GM21423 (cell line): ENCODE results near the gene DLX3.

Source experiments
- ATAC-seq: cut with Tn5 transposase; IDR thresholded peaks from one replicate; pipeline ENCODE4 v1.9.1; 2021; ENCODE audit warnings: mild to moderate bottlenecking, moderate library complexity; ENCODE audit not compliant: unreplicated experiment

Gene DLX3

DNA sequence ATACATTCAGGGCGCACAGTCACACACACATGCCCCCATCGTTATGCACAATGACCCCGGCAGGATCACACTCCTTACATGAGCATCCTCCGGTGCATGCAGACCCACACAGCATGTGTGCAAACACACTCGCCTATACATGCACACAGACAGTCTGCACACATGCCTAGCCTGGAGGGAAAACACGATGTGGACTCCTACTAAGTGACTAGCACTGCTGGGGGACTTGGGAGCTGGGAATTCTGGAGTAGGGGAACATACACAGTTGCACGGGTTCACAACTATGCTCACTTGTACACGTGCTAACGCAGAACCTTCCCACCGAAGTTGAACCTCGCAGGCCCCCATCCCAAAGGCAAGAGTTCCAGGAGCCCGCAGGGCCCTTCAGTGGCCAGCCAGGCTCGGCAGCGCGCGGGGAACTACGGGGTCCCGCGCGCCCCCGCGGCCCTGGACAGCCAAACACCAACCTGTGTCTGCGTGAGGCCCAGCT is 2.0 kb downstream of the DLX3 start:
- no peak for ATAC-seq

DNA sequence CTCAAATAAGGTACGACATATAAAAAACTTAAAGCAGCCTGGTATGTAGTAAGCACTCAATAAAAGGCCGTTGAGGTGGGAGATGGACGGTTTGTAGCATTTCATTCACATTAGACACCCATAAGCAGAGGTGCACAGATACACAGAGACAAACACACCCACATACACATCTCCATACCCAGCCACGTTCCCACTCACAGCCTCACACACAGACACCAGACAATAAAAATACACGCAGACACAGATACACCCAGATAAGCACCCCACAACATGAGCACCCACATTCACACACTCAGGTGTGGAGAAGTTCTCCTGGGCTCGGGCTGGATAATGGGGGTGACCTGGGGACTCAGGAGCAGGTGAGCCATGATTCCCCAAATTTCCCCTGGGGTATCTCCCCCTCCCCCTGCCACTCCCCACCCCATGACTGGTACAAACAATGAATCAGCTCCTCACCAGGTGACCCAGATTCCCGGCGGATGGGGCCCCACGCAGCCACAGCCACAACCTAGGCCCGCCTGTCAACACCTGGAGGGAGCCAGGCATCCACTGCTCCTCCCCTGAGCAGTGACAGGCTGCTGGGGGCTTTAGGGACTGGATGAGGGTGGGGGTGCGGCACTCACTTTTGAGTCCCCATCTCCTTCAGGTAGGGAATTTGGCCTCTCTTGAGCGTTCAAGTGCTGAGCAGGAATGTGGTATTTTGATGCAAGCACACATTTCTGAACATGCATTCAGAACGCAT is 2.7 kb downstream of the DLX3 start:
- no peak for ATAC-seq

GRCh38 chr17:49991409-49991808 is 3.6 kb downstream of the DLX3 start:
- no peak for ATAC-seq

DNA sequence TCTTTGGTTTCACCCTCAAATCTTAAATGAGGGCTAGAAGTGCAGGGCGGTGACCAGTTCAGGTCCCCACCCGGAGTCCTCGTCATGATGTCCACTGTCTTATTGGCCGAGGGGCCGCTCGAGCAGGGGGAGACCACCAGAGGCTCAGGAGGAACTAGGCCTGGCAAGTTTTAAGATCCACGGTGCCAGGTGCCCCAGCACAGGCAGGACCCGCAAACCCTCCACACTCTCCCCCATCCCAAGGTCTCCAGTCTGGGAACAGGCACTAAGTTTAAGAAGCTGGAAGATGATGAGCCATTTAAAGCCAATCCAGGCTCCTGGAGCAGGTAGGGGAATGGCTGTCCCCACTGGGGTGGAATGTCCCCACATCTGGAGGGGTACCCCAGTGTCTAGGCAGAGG is 4.1 kb downstream of the DLX3 start:
- no peak for ATAC-seq

DNA sequence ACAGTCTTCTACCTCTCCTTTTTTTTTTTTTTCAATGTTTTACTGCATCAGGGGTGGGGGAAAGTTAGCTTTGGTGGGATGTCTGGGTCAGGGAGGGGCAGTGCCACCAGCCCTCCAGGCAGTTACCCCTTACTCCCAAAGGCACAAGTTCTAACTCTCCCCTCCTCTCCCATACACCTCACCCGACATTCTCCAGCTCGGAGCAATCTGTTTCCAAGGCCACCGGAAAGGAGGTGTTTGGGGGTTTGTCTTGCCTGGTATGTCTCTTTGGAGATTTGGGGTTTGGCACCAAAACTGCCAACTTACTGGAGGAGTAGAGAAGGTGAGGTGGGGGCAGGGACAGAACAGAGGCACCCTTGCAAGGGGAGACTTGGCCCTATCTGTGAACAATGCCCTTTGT is 4.7 kb downstream of the DLX3 start:
- ATAC-seq = no peak

DNA sequence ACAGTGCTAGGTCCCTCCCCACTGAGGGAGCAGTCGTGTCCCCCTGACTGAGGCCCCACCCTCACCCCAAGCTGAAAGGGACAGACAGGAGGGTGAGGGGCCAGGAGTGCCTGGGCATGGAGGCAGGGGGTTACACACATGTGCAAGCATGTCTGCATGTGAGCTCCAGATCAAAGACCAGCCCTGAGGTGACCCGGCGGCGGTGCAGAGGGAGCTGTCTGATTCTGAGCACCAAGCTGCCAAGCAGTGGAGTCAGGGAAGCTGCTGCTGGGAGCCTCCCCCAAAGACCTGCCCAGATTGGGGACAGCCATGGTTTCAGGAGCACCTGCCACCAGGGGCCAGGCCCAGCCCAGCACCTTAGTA is 5.5 kb downstream of the DLX3 start:
- no peak for ATAC-seq

- no peak for ATAC-seq
These were observed 7.2 kb downstream of the DLX3 start for GRCh38 chr17:49987681-49988441.

DNA sequence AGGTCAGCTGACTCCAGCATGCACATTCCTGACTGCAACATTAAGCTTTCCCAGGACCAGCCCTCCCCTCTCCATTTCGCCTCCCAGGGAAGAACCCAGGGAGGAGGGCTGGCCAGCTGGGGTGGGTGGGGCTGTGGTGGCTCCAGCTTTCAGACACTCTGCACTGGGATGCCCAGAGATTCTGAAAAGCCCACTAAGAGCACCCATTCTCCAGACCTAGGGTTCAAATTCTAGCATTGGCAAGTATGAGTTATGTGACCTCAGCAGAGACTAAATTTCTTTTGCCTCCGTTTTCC is 7.8 kb downstream of the DLX3 start:
- no peak for ATAC-seq

GRCh38 chr17:49986396-49987289 is 8.4 kb downstream of the DLX3 start:
- no peak for ATAC-seq

GRCh38 chr17:49985310-49985990 is 9.6 kb downstream of the DLX3 start:
- ATAC-seq = no peak

DNA sequence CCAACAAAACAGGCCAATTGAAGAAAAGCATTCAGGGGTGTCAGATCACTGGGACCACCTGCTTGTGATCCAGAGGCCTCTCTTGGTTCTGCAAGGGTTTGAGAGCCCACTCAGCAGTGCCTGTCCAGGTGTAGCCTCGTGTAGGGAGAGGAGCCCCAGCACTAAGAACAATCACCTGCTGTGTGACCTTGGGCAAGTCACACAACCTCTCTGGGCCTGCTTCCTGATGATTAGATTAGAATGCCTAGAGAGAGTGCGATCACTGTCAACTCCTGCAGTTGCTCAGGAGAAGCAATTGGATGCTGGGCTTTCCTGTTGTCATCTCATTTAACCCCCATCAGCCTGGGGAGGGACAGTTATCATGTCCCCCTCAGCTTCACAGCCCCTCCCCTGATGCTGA is 10.2 kb downstream of the DLX3 start:
- no peak for ATAC-seq

DNA sequence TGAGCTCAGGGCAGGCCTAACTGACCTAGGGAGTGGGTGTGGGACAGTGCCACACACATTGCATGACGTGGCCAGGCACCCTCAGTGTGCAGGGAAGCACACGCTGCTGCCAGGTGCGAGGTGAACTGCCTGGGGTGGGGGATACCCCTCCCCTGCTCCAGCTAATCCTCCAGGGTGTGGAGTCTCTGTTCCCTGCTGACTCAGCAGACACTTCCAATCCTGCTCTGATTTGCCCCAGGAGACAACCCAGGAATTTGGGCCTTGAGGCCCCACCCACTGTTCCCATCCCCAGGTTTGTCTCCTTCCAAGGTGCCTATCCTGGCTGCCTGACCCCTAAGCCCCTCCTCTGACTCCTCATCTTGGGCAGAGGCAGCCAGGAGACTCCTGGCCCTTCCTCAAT is 10.7 kb downstream of the DLX3 start:
- no peak for ATAC-seq

DNA sequence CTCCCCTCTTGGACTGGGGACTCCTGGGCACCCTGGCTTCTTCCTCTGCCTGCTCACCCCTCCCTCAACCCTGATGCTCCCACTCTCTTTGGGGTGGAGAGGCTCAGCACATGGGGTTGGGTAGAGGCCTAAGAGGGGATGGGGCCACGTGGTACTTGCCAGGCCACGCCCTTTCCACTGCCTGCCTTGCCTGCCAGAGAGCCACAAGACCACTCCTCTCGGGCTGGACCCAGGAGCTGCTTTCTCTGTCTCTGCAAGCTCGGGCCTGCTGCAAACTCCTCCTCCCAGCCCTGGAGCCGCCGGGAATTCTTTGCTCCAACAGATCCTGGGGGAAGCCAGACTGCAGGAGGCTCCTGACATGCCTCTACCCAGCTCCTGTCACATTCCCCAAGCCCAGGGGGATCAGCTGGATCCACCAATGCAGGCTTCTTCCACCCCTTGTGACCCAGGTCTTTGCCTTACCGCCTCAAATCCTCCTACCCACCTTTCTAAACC is 14.3 kb downstream of the DLX3 start:
- no peak for ATAC-seq

- no peak for ATAC-seq
These were observed 15.1 kb downstream of the DLX3 start for GRCh38 chr17:49979748-49980479.

DNA sequence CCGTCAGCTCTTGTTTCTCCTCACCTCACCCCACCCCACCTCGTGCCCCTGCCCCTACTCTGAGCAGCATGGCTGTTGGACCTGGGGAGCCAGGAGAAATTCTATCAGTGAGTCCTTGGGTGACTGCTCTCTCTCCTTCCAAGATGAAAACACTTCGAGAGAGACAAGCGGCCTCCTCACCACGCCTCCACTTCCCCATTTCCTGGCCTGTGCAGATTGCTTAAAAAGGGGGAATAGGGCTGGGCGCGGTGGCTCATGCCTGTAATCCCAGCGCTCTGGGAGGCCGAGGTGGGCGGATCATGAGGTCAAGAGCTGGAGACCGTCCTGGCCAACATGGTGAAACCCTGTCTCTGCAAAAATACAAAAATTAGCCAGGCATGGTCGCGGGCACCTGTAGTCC is 16.5 kb downstream of the DLX3 start:
- no peak for ATAC-seq

GRCh38 chr17:49977463-49978389 is 17.3 kb downstream of the DLX3 start:
- ATAC-seq = no peak

GRCh38 chr17:49976828-49977202 is 18.2 kb downstream of the DLX3 start:
- no peak for ATAC-seq

- no peak for ATAC-seq
These were observed 18.7 kb downstream of the DLX3 start for GRCh38 chr17:49976163-49976827.

GRCh38 chr17:49975531-49975930 is 19.5 kb downstream of the DLX3 start:
- ATAC-seq = no peak
